GM12878 (cell line): ENCODE data around the gene RALGAPB. TPM values are rescaled to one million over a fixed set of nuclear protein-coding genes. Genes with fewer than 3 reads are reported as not detected.

Source experiments
- ATAC-seq: fragments of 200-7000 bp; cut with Tn5 transposase; 3 replicates; pipeline ENCODE4 v1.9.1; 2020; ENCODE audit warnings: mild to moderate bottlenecking, moderate library complexity
- BruUV-seq: library from RNA; stranded (reverse); fragments of 400-500 nt; replicated peaks from 2 replicates; lab custom pipeline; 2021; lab: Mats Ljungman, UMichigan
- CTCF ChIA-PET: fragments of 300-600 bp; sonication (Branson Sonifier 250); formaldehyde crosslinking; extraction: SDS; loops from one replicate; lab custom pipeline; 2021; ENCODE audit warnings: inconsistent platforms; lab: Yijun Ruan, JAX
- POLR2A ChIA-PET: fragments of 350-600 bp; formaldehyde crosslinking; extraction: SDS; loops from one replicate; lab custom pipeline; 2021; ENCODE audit warnings: inconsistent platforms; lab: Charles Lee
- RAD21 ChIA-PET: fragments of 300-600 bp; sonication (Branson Sonifier 250); formaldehyde crosslinking; loops from one replicate; lab custom pipeline; 2023; ENCODE audit warnings: antibody characterized with exemption; ENCODE audit not compliant: unreplicated experiment; lab: Charles Lee
- SMC1A ChIA-PET: fragments of 300-600 bp; sonication (Branson Sonifier 250); formaldehyde crosslinking; loops from one replicate; lab custom pipeline; 2023; ENCODE audit not compliant: unreplicated experiment, uncharacterized antibody; lab: Charles Lee
- DNase-seq: peaks from one replicate; pipeline ENCODE4 v3.0.0-alpha.2; 2011; ENCODE audit warnings: low read depth, low spot score
- FAIRE-seq: peaks from 3 replicates; lab custom pipeline; 2011; peaks lifted over from hg19 to GRCh38; lab: Jason Lieb, UNC
- H2AFZ ChIP-seq: 2 replicates; pipeline ENCODE4 v1.6.0; 2011; ENCODE audit warnings: low read depth, low read length, control low read depth; ENCODE audit not compliant: control insufficient read depth
- H3K27ac ChIP-seq: 2 replicates; pipeline ENCODE4 v1.5.1; 2011; ENCODE audit warnings: control low read depth; ENCODE audit not compliant: control insufficient read depth, insufficient read depth
- H3K27me3 ChIP-seq, 2 experiments: replicated peaks in 1 of 2; 2 replicates each; pipeline versions ENCODE4 v1.6.0 to v1.6.1; 2011; ENCODE audit warnings: low read length in 1 of 2; ENCODE audit not compliant: control insufficient read depth in 2 of 2, insufficient read depth in 2 of 2
- H3K36me3 ChIP-seq, 2 experiments: 2 replicates each; pipeline ENCODE4 v1.5.1; 2011; ENCODE audit warnings: low read length in 1 of 2; ENCODE audit not compliant: control insufficient read depth in 2 of 2, insufficient read depth in 2 of 2
- H3K4me1 ChIP-seq: 2 replicates; pipeline ENCODE4 v1.6.1; 2011; ENCODE audit warnings: mild to moderate bottlenecking, low read length, moderate library complexity, mixed read lengths; ENCODE audit not compliant: control insufficient read depth, insufficient read depth
- H3K4me2 ChIP-seq: 2 replicates; pipeline ENCODE4 v1.6.0; 2011; ENCODE audit warnings: control low read depth; ENCODE audit not compliant: control insufficient read depth, insufficient read depth
- H3K4me3 ChIP-seq: fragments of 200-600 bp; sonication (generic); 2 replicates; pipeline ENCODE4 v1.5.1; 2016
- H3K79me2 ChIP-seq: 2 replicates; pipeline ENCODE4 v1.6.0; 2011; ENCODE audit warnings: low read length; ENCODE audit not compliant: control insufficient read depth, insufficient read depth
- H3K9ac ChIP-seq: 2 replicates; pipeline ENCODE4 v1.8.0; 2011; ENCODE audit warnings: low read length, control low read depth, mixed read lengths; ENCODE audit not compliant: control insufficient read depth, insufficient read depth
- H3K9me3 ChIP-seq: replicated peaks from 3 replicates; pipeline ENCODE4 v1.5.1; 2011; ENCODE audit warnings: mild to moderate bottlenecking, low read length; ENCODE audit not compliant: control insufficient read depth, insufficient read depth
- H4K20me1 ChIP-seq: 2 replicates; pipeline ENCODE4 v1.6.0; 2011; ENCODE audit not compliant: control insufficient read depth, insufficient read depth
- ATF7 ChIP-seq: fragments of 450-650 bp; IDR thresholded peaks from 2 replicates; pipeline ENCODE4 v1.6.1; 2016; ENCODE audit warnings: low read depth, mild to moderate bottlenecking
- BRCA1 ChIP-seq: IDR thresholded peaks from 2 replicates; pipeline ENCODE4 v1.6.1; 2011; ENCODE audit warnings: low read depth, low read length, improper control_type of control experiment
- CBX3 ChIP-seq: fragments of 200-600 bp; sonication (generic); IDR thresholded peaks from 2 replicates; pipeline ENCODE4 v1.6.1; 2016; ENCODE audit warnings: low read depth, borderline replicate concordance
- DPF2 ChIP-seq: fragments of 450-650 bp; IDR thresholded peaks from 2 replicates; pipeline ENCODE4 v1.6.1; 2017; ENCODE audit warnings: mild to moderate bottlenecking
- STAT3 ChIP-seq: IDR thresholded peaks from 2 replicates; pipeline ENCODE4 v1.6.1; 2011; ENCODE audit warnings: low read depth, low read length, improper control_type of control experiment
- WGBS: methylation state at CpG from one replicate; pipeline ENCODE4 v1.1.6; 2016; ENCODE audit warnings: low lambda C conversion rate; ENCODE audit not compliant: insufficient replicate concordance, insufficient coverage; ENCODE audit errors: missing lambda C conversion rate; 5-methylcytosine and 5-hydroxymethylcytosine counted together
- in situ Hi-C: fragments of 300-500 bp; cut with MboI; formaldehyde crosslinking; loops from 9 replicates; pipeline ENCODE4 v1.14.3; 2018; ENCODE audit warnings: mixed read lengths
- intact Hi-C: fragments of 100-400 bp; cut with micrococcal nuclease; formaldehyde crosslinking; loops from one replicate; pipeline ENCODE4 v1.14.2; 2022; ENCODE audit not compliant: unreplicated experiment
- polyA plus RNA-seq, 11 experiments: library from polyadenylated mRNA; depleted of rRNA in 4 of 11; unstranded in 6 of 11; stranded (reverse) in 5 of 11; fragments of >200 nt; fragmentation: Nextera tagmentation in 4 of 11; fragmentation: Illumina TruSeq in 1 of 11; extraction: Ambion mirVana in 4 of 11; extraction: Trizol in 1 of 11; gene quantifications; 1 replicate in 1 of 11; 2 replicates in 10 of 11; pipeline versions ENCODE4 v1.2.1 to v1.2.3, GENCODE V29; 2011 to 2016; ENCODE audit warnings: inconsistent platforms in 2 of 11, missing spikeins in 2 of 11, low read depth in 1 of 11
- total RNA-seq, 4 experiments: library from RNA; depleted of rRNA in 3 of 4; stranded (reverse); fragments of >200 nt in 3 of 4; fragmentation: Illumina TruSeq in 1 of 4; extraction: Trizol in 1 of 4; gene quantifications; 2 replicates each; pipeline versions ENCODE4 v1.2.1 to v1.2.3, GENCODE V29; 2013 to 2021
- TF ChIP-seq, protein P1 (sequence below): IDR thresholded peaks from 2 replicates; pipeline ENCODE4 v1.6.1; 2011; ENCODE audit warnings: low read depth, low read length, improper control_type of control experiment, borderline replicate concordance
- TF ChIP-seq, protein P2 (sequence below): fragments of 450-650 bp; IDR thresholded peaks from 2 replicates; pipeline ENCODE4 v1.6.1; 2018; ENCODE audit warnings: mild to moderate bottlenecking, low read depth, moderate library complexity; ENCODE audit not compliant: partially characterized antibody
- TF ChIP-seq, protein P3 (sequence below): IDR thresholded peaks from 2 replicates; pipeline ENCODE4 v1.6.1; 2011; ENCODE audit warnings: mild to moderate bottlenecking, low read depth, low read length, moderate library complexity; ENCODE audit not compliant: insufficient replicate concordance
- TF ChIP-seq, protein P4 (sequence below): fragments of 450-650 bp; IDR thresholded peaks from 2 replicates; pipeline ENCODE4 v1.6.1; 2017; ENCODE audit warnings: mild to moderate bottlenecking, moderate library complexity
- TF ChIP-seq, protein P5 (sequence below): fragments of 450-650 bp; IDR thresholded peaks from 2 replicates; pipeline ENCODE4 v1.6.1; 2017; ENCODE audit warnings: mild to moderate bottlenecking
- TF ChIP-seq, protein P6 (sequence below): IDR thresholded peaks from 2 replicates; pipeline ENCODE4 v1.6.1; 2012; ENCODE audit warnings: low read depth, low read length, improper control_type of control experiment

The RALGAPB gene
- total and polyA plus RNA-seq, 10 of the 15 experiments (the other 5 are each of a cell fraction or from before 2014, with no cell fraction given) = 3.7 to 23.2 (median 15.5) TPM

DNA sequence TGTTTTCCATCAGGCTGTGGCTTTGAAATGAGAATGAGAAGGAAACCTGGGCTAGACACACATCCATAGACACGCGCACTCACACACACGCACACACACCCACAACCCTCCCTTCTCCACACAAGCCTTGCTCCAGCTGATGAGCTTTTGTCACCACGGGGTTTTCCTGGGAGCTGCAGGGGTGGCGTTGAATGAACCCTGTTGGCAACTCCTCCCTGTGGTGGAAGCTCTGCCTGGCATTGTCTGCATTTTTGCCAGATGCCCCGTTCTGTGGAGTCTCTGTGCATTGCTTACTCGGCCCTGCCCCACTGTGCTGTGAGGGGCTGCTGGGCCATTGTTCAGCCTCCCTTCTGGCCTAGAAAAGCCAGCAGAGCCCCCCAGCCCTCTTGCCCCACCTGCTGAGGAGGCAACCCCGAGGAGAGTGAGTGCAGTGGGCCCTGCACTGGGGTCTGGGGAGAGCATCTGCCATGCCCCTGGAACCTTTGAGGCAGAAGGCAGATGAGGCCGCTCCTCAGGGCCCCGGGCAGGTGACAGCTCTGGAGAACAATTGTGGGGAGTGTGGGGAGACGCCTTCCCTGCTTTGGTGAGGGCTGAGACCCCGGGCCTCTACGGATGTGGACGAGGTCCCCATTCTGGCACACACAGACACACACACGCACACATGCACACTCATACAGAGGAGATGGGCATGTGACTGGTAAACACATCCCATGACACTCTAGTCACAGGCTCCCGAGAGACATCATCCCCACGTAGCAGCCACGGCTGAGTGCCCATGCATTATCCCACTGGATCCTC, 118.2 kb downstream of the RALGAPB start:
- Histone ChIP-seq H3K9me3 (no peaks in the 10 kb centered on the region), H3K27ac (no peak overlapping the region), H3K36me3 (no peaks in the 10 kb centered on the region), H3K4me2 (no peak overlapping the region), H3K9ac (no peak overlapping the region), H3K79me2 (no peaks in the 10 kb centered on the region), H3K27me3 (no peaks in the 10 kb centered on the region; a peak in 1 of 4 replicates), H3K4me3 (no peak overlapping the region), H2AFZ (no peak overlapping the region), H3K4me1 (no peaks in the 10 kb centered on the region), H4K20me1 (no peaks in the 10 kb centered on the region)
- in situ Hi-C loops (no loop called here), intact Hi-C loops (no loop called here)
- BruUV-seq = no TSS peak
- ATAC-seq (no peak; the same call in 2 of the 3 replicates), DNase-seq (no peak), FAIRE-seq (no peak)
- 41% methylated on average over 18 of the region's 18 CpGs for WGBS
- SMC1A ChIA-PET = no interaction called here
- RAD21 ChIA-PET = no interaction called here
- CTCF ChIA-PET = no interaction called here
- POLR2A ChIA-PET = no interaction called here
- no peak for TF ChIP-seq ATF7
- TF ChIP-seq, protein P1, sequence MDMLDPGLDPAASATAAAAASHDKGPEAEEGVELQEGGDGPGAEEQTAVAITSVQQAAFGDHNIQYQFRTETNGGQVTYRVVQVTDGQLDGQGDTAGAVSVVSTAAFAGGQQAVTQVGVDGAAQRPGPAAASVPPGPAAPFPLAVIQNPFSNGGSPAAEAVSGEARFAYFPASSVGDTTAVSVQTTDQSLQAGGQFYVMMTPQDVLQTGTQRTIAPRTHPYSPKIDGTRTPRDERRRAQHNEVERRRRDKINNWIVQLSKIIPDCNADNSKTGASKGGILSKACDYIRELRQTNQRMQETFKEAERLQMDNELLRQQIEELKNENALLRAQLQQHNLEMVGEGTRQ = no peak
- TF ChIP-seq BRCA1 = no peak
- TF ChIP-seq STAT3 = no peak
- TF ChIP-seq, protein P2, sequence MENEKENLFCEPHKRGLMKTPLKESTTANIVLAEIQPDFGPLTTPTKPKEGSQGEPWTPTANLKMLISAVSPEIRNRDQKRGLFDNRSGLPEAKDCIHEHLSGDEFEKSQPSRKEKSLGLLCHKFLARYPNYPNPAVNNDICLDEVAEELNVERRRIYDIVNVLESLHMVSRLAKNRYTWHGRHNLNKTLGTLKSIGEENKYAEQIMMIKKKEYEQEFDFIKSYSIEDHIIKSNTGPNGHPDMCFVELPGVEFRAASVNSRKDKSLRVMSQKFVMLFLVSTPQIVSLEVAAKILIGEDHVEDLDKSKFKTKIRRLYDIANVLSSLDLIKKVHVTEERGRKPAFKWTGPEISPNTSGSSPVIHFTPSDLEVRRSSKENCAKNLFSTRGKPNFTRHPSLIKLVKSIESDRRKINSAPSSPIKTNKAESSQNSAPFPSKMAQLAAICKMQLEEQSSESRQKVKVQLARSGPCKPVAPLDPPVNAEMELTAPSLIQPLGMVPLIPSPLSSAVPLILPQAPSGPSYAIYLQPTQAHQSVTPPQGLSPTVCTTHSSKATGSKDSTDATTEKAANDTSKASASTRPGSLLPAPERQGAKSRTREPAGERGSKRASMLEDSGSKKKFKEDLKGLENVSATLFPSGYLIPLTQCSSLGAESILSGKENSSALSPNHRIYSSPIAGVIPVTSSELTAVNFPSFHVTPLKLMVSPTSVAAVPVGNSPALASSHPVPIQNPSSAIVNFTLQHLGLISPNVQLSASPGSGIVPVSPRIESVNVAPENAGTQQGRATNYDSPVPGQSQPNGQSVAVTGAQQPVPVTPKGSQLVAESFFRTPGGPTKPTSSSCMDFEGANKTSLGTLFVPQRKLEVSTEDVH = no peak
- TF ChIP-seq, protein P3, sequence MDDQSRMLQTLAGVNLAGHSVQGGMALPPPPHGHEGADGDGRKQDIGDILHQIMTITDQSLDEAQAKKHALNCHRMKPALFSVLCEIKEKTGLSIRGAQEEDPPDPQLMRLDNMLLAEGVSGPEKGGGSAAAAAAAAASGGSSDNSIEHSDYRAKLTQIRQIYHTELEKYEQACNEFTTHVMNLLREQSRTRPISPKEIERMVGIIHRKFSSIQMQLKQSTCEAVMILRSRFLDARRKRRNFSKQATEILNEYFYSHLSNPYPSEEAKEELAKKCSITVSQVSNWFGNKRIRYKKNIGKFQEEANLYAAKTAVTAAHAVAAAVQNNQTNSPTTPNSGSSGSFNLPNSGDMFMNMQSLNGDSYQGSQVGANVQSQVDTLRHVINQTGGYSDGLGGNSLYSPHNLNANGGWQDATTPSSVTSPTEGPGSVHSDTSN = no peak
- no peak for TF ChIP-seq CBX3
- TF ChIP-seq, protein P4, sequence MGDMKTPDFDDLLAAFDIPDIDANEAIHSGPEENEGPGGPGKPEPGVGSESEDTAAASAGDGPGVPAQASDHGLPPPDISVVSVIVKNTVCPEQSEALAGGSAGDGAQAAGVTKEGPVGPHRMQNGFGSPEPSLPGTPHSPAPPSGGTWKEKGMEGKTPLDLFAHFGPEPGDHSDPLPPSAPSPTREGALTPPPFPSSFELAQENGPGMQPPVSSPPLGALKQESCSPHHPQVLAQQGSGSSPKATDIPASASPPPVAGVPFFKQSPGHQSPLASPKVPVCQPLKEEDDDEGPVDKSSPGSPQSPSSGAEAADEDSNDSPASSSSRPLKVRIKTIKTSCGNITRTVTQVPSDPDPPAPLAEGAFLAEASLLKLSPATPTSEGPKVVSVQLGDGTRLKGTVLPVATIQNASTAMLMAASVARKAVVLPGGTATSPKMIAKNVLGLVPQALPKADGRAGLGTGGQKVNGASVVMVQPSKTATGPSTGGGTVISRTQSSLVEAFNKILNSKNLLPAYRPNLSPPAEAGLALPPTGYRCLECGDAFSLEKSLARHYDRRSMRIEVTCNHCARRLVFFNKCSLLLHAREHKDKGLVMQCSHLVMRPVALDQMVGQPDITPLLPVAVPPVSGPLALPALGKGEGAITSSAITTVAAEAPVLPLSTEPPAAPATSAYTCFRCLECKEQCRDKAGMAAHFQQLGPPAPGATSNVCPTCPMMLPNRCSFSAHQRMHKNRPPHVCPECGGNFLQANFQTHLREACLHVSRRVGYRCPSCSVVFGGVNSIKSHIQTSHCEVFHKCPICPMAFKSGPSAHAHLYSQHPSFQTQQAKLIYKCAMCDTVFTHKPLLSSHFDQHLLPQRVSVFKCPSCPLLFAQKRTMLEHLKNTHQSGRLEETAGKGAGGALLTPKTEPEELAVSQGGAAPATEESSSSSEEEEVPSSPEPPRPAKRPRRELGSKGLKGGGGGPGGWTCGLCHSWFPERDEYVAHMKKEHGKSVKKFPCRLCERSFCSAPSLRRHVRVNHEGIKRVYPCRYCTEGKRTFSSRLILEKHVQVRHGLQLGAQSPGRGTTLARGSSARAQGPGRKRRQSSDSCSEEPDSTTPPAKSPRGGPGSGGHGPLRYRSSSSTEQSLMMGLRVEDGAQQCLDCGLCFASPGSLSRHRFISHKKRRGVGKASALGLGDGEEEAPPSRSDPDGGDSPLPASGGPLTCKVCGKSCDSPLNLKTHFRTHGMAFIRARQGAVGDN = no peak
- TF ChIP-seq DPF2 = no peak
- TF ChIP-seq, protein P5, sequence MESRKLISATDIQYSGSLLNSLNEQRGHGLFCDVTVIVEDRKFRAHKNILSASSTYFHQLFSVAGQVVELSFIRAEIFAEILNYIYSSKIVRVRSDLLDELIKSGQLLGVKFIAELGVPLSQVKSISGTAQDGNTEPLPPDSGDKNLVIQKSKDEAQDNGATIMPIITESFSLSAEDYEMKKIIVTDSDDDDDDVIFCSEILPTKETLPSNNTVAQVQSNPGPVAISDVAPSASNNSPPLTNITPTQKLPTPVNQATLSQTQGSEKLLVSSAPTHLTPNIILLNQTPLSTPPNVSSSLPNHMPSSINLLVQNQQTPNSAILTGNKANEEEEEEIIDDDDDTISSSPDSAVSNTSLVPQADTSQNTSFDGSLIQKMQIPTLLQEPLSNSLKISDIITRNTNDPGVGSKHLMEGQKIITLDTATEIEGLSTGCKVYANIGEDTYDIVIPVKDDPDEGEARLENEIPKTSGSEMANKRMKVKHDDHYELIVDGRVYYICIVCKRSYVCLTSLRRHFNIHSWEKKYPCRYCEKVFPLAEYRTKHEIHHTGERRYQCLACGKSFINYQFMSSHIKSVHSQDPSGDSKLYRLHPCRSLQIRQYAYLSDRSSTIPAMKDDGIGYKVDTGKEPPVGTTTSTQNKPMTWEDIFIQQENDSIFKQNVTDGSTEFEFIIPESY = no peak
- TF ChIP-seq, protein P6, sequence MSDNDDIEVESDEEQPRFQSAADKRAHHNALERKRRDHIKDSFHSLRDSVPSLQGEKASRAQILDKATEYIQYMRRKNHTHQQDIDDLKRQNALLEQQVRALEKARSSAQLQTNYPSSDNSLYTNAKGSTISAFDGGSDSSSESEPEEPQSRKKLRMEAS = no peak
